Kidney epithelial cell (primary cell): Measurements from ENCODE around the gene ZFAND2A. TPM values are rescaled to one million over a fixed set of nuclear protein-coding genes. Genes with fewer than 3 reads are reported as not detected.
A peak's percentile ranks its signal among the peaks of the same experiment; 100 is the strongest.

Source experiments
- DNase-seq: peaks from one replicate; pipeline ENCODE4 v3.0.0-alpha.2; 2010; ENCODE audit warnings: low read depth
- H3K27me3 ChIP-seq: 2 replicates; pipeline ENCODE4 v1.6.0; 2011; ENCODE audit warnings: low read length; ENCODE audit not compliant: control insufficient read depth, insufficient read depth
- H3K36me3 ChIP-seq: 2 replicates; pipeline ENCODE4 v1.5.1; 2011; ENCODE audit warnings: low read length; ENCODE audit not compliant: control insufficient read depth, insufficient read depth
- H3K4me3 ChIP-seq: 2 replicates; pipeline ENCODE4 v1.5.1; 2011; ENCODE audit warnings: low read depth, mild to moderate bottlenecking, control low read depth, low read length
- total RNA-seq: library from RNA; depleted of rRNA; stranded (reverse); fragments of >200 nt; gene quantifications from 2 replicates; pipeline ENCODE4 v1.2.3, GENCODE V29; 2015
- TF ChIP-seq, protein P1 (sequence below): IDR thresholded peaks from 2 replicates; pipeline ENCODE4 v1.5.1; 2011; ENCODE audit warnings: mild to moderate bottlenecking, moderate library complexity, low read length, control low read depth, inconsistent platforms; ENCODE audit not compliant: insufficient read depth, poor library complexity, severe bottlenecking

Gene ZFAND2A
- total RNA-seq, 1 donor from 2014 or later, result 28.0 TPM

- TF ChIP-seq, protein P1, sequence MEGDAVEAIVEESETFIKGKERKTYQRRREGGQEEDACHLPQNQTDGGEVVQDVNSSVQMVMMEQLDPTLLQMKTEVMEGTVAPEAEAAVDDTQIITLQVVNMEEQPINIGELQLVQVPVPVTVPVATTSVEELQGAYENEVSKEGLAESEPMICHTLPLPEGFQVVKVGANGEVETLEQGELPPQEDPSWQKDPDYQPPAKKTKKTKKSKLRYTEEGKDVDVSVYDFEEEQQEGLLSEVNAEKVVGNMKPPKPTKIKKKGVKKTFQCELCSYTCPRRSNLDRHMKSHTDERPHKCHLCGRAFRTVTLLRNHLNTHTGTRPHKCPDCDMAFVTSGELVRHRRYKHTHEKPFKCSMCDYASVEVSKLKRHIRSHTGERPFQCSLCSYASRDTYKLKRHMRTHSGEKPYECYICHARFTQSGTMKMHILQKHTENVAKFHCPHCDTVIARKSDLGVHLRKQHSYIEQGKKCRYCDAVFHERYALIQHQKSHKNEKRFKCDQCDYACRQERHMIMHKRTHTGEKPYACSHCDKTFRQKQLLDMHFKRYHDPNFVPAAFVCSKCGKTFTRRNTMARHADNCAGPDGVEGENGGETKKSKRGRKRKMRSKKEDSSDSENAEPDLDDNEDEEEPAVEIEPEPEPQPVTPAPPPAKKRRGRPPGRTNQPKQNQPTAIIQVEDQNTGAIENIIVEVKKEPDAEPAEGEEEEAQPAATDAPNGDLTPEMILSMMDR, result peak; percentile 62
- no peaks in the 10 kb centered on the region for H3K36me3 ChIP-seq
- H3K4me3 ChIP-seq, result no peak overlapping the region
- DNase-seq, result no peak
- no peaks in the 10 kb centered on the region for H3K27me3 ChIP-seq
These were observed 16.9 kb upstream of the ZFAND2A start for GRCh38 chr7:1176891-1177373.

- H3K36me3 ChIP-seq, result no peaks in the 10 kb centered on the region
- H3K27me3 ChIP-seq, result no peaks in the 10 kb centered on the region
- peak overlapping the region; percentile 11 for H3K4me3 ChIP-seq
- no peak for DNase-seq
- TF ChIP-seq, protein P1, result peak; percentile 99
These were observed 16.2 kb upstream of the ZFAND2A start for GRCh38 chr7:1175967-1176851.

DNA sequence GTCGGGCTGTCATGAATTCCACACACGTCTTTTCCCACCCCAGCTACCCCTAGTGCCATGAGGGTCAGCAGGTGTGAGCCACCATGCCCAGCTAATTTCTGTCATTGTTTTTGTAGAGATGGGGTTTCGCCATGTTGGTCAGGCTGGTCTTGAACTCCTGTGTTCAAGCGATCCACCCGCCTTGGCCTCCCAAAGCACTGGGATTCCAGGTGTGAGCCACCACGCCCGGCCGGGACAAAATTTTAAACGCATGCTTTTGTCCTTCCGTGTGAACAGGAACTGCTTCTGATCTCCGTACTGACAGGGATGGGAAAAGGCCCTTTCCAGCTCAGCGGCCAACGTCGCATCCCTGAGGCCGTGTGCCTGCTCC lies 15.6 kb upstream of the ZFAND2A start:
- no peak for DNase-seq
- Histone ChIP-seq H3K36me3 (no peaks in the 10 kb centered on the region), H3K4me3 (no peak overlapping the region), H3K27me3 (no peaks in the 10 kb centered on the region)
- TF ChIP-seq, protein P1, result no peak

DNA sequence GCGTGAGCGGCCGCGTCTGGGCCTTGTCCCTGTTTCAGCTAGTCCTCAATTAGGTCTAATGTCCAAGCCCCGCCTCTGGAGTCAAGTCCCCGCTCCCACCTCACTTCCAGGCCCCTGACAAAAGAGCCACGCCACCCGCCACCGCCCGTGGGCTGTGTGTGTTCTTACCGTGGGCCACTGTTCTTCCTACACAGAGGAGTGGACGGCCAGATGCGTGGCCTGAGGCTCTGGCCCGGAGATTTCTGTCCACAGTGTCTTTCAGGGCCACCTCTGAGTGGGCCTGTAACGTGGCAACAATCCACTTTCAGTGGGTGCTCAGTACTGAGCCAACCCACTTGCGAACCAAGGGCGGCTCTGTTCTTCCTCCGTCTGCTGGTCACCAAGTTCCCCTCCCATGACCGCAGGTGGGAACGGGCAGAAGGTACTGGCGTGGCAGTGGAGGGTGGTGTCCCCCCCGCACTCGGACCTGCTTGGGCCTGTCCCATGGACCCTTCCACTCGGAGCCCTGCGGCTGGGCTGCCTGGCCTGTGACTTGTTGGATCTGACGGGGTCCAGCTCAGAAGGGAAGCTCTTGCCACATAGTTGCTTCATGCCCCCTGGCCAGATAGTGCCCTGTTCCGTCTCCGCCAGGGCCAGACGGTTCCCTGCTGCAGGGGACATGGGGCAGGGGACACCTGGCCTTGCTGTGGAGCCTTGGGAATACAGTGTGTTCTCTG lies 15.0 kb upstream of the ZFAND2A start:
- H3K36me3 ChIP-seq, result no peaks in the 10 kb centered on the region
- H3K27me3 ChIP-seq, result no peaks in the 10 kb centered on the region
- TF ChIP-seq, protein P1, result no peak
- no peak for DNase-seq
- no peak overlapping the region for H3K4me3 ChIP-seq

- Histone ChIP-seq H3K27me3 (no peaks in the 10 kb centered on the region), H3K4me3 (no peak overlapping the region), H3K36me3 (no peaks in the 10 kb centered on the region)
- TF ChIP-seq, protein P1, result no peak
- no peak for DNase-seq
These were observed 14.0 kb upstream of the ZFAND2A start for GRCh38 chr7:1174002-1174401.
